H9 (cell line): ENCODE data around the gene CCBE1. TPM values are rescaled to one million over a fixed set of nuclear protein-coding genes. Genes with fewer than 3 reads are reported as not detected.

Source experiments
- DNase-seq: peaks from one replicate; pipeline ENCODE4 v3.0.0-alpha.2; 2017
- H2AFZ ChIP-seq: one replicate; pipeline ENCODE4 v1.6.1; 2013; ENCODE audit warnings: mild to moderate bottlenecking, low read length, control low read depth, moderate library complexity
- H2AK5ac ChIP-seq: 2 replicates; pipeline ENCODE4 v1.6.1; 2013; ENCODE audit warnings: low read length, control low read depth, mixed read lengths; ENCODE audit not compliant: insufficient read length
- H2BK120ac ChIP-seq: one replicate; pipeline ENCODE4 v1.6.1; 2013; ENCODE audit warnings: low read depth, mild to moderate bottlenecking, low read length, control low read depth, inconsistent platforms; ENCODE audit not compliant: poor library complexity, severe bottlenecking
- H2BK12ac ChIP-seq: 2 replicates; pipeline ENCODE4 v1.6.1; 2013; ENCODE audit warnings: low read length, control low read depth, mixed read lengths, low read depth; ENCODE audit not compliant: insufficient read length
- H2BK15ac ChIP-seq: 2 replicates; pipeline ENCODE4 v1.6.1; 2013; ENCODE audit warnings: low read depth, low read length, control low read depth
- H2BK20ac ChIP-seq: one replicate; pipeline ENCODE4 v1.6.1; 2013; ENCODE audit warnings: low read depth, mild to moderate bottlenecking, low read length, control low read depth, inconsistent platforms; ENCODE audit not compliant: poor library complexity, severe bottlenecking
- H2BK5ac ChIP-seq: 2 replicates; pipeline ENCODE4 v1.6.1; 2013; ENCODE audit warnings: low read length, control low read depth, mixed read lengths; ENCODE audit not compliant: insufficient read length
- H3K14ac ChIP-seq: 2 replicates; pipeline ENCODE4 v1.6.1; 2013; ENCODE audit warnings: low read length, control low read depth; ENCODE audit not compliant: insufficient read depth
- H3K18ac ChIP-seq: 2 replicates; pipeline ENCODE4 v1.6.1; 2013; ENCODE audit warnings: low read depth, mild to moderate bottlenecking, mixed read lengths, low read length, control low read depth; ENCODE audit not compliant: insufficient read length
- H3K23ac ChIP-seq: 2 replicates; pipeline ENCODE4 v1.6.1; 2013; ENCODE audit warnings: low read length, control low read depth, mixed read lengths, low read depth; ENCODE audit not compliant: insufficient read length
- H3K23me2 ChIP-seq: 2 replicates; pipeline ENCODE4 v1.6.1; 2013; ENCODE audit warnings: low read depth, mild to moderate bottlenecking, mixed read lengths, low read length, control low read depth; ENCODE audit not compliant: insufficient read length, poor library complexity, severe bottlenecking
- H3K27ac ChIP-seq: 2 replicates; pipeline ENCODE4 v1.5.1; 2013; ENCODE audit warnings: low read length, control low read depth, mixed read lengths, low read depth; ENCODE audit not compliant: insufficient read length
- H3K27me3 ChIP-seq: 2 replicates; pipeline ENCODE4 v1.6.1; 2013; ENCODE audit warnings: low read length, control low read depth, inconsistent platforms; ENCODE audit not compliant: insufficient read depth
- H3K4ac ChIP-seq: 2 replicates; pipeline ENCODE4 v1.6.1; 2013; ENCODE audit warnings: low read depth, mild to moderate bottlenecking, control low read depth, inconsistent platforms, low read length, moderate library complexity
- H3K4me1 ChIP-seq: 2 replicates; pipeline ENCODE4 v1.6.1; 2013; ENCODE audit warnings: low read length, control low read depth, inconsistent platforms; ENCODE audit not compliant: insufficient read depth
- H3K4me2 ChIP-seq: 2 replicates; pipeline ENCODE4 v1.6.1; 2013; ENCODE audit warnings: low read length, control low read depth, mixed read lengths; ENCODE audit not compliant: insufficient read length, insufficient read depth
- H3K56ac ChIP-seq: 2 replicates; pipeline ENCODE4 v1.6.1; 2013; ENCODE audit warnings: low read depth, mild to moderate bottlenecking, mixed read lengths, low read length, control low read depth; ENCODE audit not compliant: insufficient read length
- H3K79me1 ChIP-seq: 2 replicates; pipeline ENCODE4 v1.6.1; 2013; ENCODE audit warnings: low read depth, mild to moderate bottlenecking, moderate library complexity, low read length, control low read depth, inconsistent platforms; ENCODE audit not compliant: insufficient read depth, poor library complexity, severe bottlenecking
- H3K79me2 ChIP-seq: 2 replicates; pipeline ENCODE4 v1.6.1; 2013; ENCODE audit warnings: low read length, control low read depth, inconsistent platforms; ENCODE audit not compliant: insufficient read depth
- H3K9ac ChIP-seq: 2 replicates; pipeline ENCODE4 v1.6.1; 2013; ENCODE audit warnings: low read length, control low read depth, mixed read lengths; ENCODE audit not compliant: insufficient read length; ENCODE audit errors: extremely low read depth
- H3K9me3 ChIP-seq: one replicate; pipeline ENCODE4 v1.6.1; 2013; ENCODE audit warnings: low read depth, low read length, inconsistent platforms; ENCODE audit not compliant: control insufficient read depth
- H3T11ph ChIP-seq: one replicate; pipeline ENCODE4 v1.6.1; 2013; ENCODE audit warnings: mild to moderate bottlenecking, low read length, control low read depth, inconsistent platforms
- H4K20me1 ChIP-seq: one replicate; pipeline ENCODE4 v1.6.1; 2013; ENCODE audit not compliant: control insufficient read depth, insufficient read length, insufficient read depth
- H4K5ac ChIP-seq: 2 replicates; pipeline ENCODE4 v1.6.1; 2013; ENCODE audit warnings: low read depth, mild to moderate bottlenecking, mixed read lengths, low read length, control low read depth; ENCODE audit not compliant: insufficient read length
- H4K8ac ChIP-seq: replicated peaks from 2 replicates; pipeline ENCODE4 v1.6.1; 2013; ENCODE audit warnings: low read length, control low read depth, mixed read lengths, low read depth; ENCODE audit not compliant: insufficient read length
- H4K91ac ChIP-seq: 2 replicates; pipeline ENCODE4 v1.6.1; 2013; ENCODE audit warnings: low read depth, mild to moderate bottlenecking, moderate library complexity, mixed read lengths, low read length, control low read depth; ENCODE audit not compliant: insufficient read length
- H3K27ac Mint-ChIP-seq, 3 experiments: 2 replicates in 2 of 3; 3 replicates in 1 of 3; pipeline ENCODE4 v1.8.0; 2020 to 2021; ENCODE audit warnings: mixed read lengths in 3 of 3, mild to moderate bottlenecking in 1 of 3, moderate library complexity in 1 of 3
- H3K27me3 Mint-ChIP-seq: 2 replicates; pipeline ENCODE4 v1.8.0; 2021; ENCODE audit warnings: low read depth, mild to moderate bottlenecking, moderate library complexity, mixed read lengths
- H3K36me3 Mint-ChIP-seq, 3 experiments: 2 replicates in 2 of 3; 3 replicates in 1 of 3; pipeline ENCODE4 v1.8.0; 2020 to 2021; ENCODE audit warnings: low read depth in 3 of 3, mixed read lengths in 3 of 3; ENCODE audit not compliant: insufficient read depth in 1 of 3
- H3K4me1 Mint-ChIP-seq, 2 experiments: 2 replicates each; pipeline ENCODE4 v1.8.0; 2020; ENCODE audit warnings: mixed read lengths in 2 of 2
- H3K4me3 Mint-ChIP-seq, 2 experiments: 2 replicates in 1 of 2; 3 replicates in 1 of 2; pipeline ENCODE4 v1.8.0; 2020 to 2021; ENCODE audit warnings: mild to moderate bottlenecking in 2 of 2, mixed read lengths in 2 of 2, moderate library complexity in 1 of 2
- H3K9me3 Mint-ChIP-seq, 2 experiments: 2 replicates in 1 of 2; 3 replicates in 1 of 2; pipeline ENCODE4 v1.8.0; 2020; ENCODE audit warnings: mild to moderate bottlenecking in 2 of 2, mixed read lengths in 2 of 2, moderate library complexity in 1 of 2
- WGBS: extraction: QIAGEN DNeasy Blood & Tissue Kit; methylation state at CpG from one replicate; pipeline ENCODE4 v1.1.7; 2013; ENCODE audit warnings: missing lambda C conversion rate, low lambda C conversion rate, mixed read lengths; ENCODE audit not compliant: insufficient read length; ENCODE audit errors: extremely low coverage; 5-methylcytosine and 5-hydroxymethylcytosine counted together
- total RNA-seq: library from RNA; stranded (reverse); gene quantifications from 2 replicates; pipeline ENCODE4 v1.2.1, GENCODE V29; 2021
- TF ChIP-seq, protein P1 (sequence below): fragments of 200-600 bp; sonication (generic); conservative IDR thresholded peaks from 3 replicates; pipeline ENCODE4 v1.8.0; 2021; ENCODE audit warnings: antibody characterized with exemption, mild to moderate bottlenecking

Gene CCBE1
- total RNA-seq, 1 experiment from 2014 or later = 0.39 TPM

- Histone ChIP-seq H3K14ac (no peak overlapping the region), H2BK15ac (no peak overlapping the region), H3K4ac (no peak overlapping the region), H3K9ac (no peak overlapping the region), H2BK12ac (no peak overlapping the region), H3K27me3 (no peaks in the 10 kb centered on the region), H3K27ac (no peak overlapping the region), H2BK20ac (no peak overlapping the region), H3K4me1 (peaks cover 4% of the 10 kb centered on the region; the same call in 1 of the 2 replicates), H4K91ac (no peak overlapping the region), H3K23ac (no peak overlapping the region), H3K79me2 (no peaks in the 10 kb centered on the region), H3T11ph (no peak overlapping the region), H3K23me2 (no peaks in the 10 kb centered on the region), H4K20me1 (no peaks in the 10 kb centered on the region), H2BK120ac (no peak overlapping the region), H2BK5ac (no peak overlapping the region), H3K18ac (no peak overlapping the region), H2AK5ac (no peak overlapping the region), H3K56ac (no peak overlapping the region), H3K79me1 (no peaks in the 10 kb centered on the region), H3K9me3 (no peaks in the 10 kb centered on the region), H2AFZ (no peak overlapping the region), H3K4me2 (no peak overlapping the region), H4K8ac (no peak overlapping the region), H4K5ac (no peak overlapping the region)
- DNase-seq = no peak
- WGBS = no CpG with 5 or more reads among the region's 3 CpGs
- Mint-ChIP-seq H3K4me3 (no peak overlapping the region), H3K9me3 (no peaks in the 10 kb centered on the region), H3K4me1 (peaks cover 15% of the 10 kb centered on the region in 2 experiments), H3K27ac (no peak overlapping the region), H3K27me3 (no peaks in the 10 kb centered on the region), H3K36me3 (no peaks in the 10 kb centered on the region)
- TF ChIP-seq, protein P1, sequence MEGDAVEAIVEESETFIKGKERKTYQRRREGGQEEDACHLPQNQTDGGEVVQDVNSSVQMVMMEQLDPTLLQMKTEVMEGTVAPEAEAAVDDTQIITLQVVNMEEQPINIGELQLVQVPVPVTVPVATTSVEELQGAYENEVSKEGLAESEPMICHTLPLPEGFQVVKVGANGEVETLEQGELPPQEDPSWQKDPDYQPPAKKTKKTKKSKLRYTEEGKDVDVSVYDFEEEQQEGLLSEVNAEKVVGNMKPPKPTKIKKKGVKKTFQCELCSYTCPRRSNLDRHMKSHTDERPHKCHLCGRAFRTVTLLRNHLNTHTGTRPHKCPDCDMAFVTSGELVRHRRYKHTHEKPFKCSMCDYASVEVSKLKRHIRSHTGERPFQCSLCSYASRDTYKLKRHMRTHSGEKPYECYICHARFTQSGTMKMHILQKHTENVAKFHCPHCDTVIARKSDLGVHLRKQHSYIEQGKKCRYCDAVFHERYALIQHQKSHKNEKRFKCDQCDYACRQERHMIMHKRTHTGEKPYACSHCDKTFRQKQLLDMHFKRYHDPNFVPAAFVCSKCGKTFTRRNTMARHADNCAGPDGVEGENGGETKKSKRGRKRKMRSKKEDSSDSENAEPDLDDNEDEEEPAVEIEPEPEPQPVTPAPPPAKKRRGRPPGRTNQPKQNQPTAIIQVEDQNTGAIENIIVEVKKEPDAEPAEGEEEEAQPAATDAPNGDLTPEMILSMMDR = no peak
These were observed 147.6 kb downstream of the CCBE1 start for GRCh38 chr18:59549503-59550173.
